H1 (cell line): Measurements from ENCODE around the gene GPC3. TPM values are rescaled to one million over a fixed set of nuclear protein-coding genes. Genes with fewer than 3 reads are reported as not detected.

Source experiments
- CTCF ChIA-PET: fragments of 300-600 bp; sonication (Branson Sonifier 250); formaldehyde crosslinking; loops from one replicate; lab custom pipeline; 2021; ENCODE audit not compliant: partially characterized antibody; lab: Charles Lee
- POLR2A ChIA-PET: fragments of 300-600 bp; sonication (Branson Sonifier 250); formaldehyde crosslinking; loops from one replicate; lab custom pipeline; 2021; ENCODE audit warnings: inconsistent platforms; ENCODE audit not compliant: partially characterized antibody; lab: Charles Lee
- DNase-seq, 2 experiments: peaks; one replicate each; pipeline versions ENCODE4 v3.0.0 to v3.0.0-alpha.2; 2010 to 2022; ENCODE audit warnings: low spot score in 2 of 2, low read depth in 1 of 2, mixed read lengths in 1 of 2
- FAIRE-seq: peaks from 2 replicates; lab custom pipeline; 2011; peaks lifted over from hg19 to GRCh38; lab: Jason Lieb, UNC
- H2AFZ ChIP-seq: 2 replicates; pipeline ENCODE4 v1.8.1; 2012; ENCODE audit warnings: low read length, inconsistent platforms
- H2AK5ac ChIP-seq: 2 replicates; pipeline ENCODE4 v1.6.1; 2013; ENCODE audit warnings: low read depth, low read length
- H2BK120ac ChIP-seq: replicated peaks from 2 replicates; pipeline ENCODE3; 2013; ENCODE audit warnings: low read depth, low read length, inconsistent platforms
- H2BK12ac ChIP-seq: 2 replicates; pipeline ENCODE4 v1.6.1; 2013; ENCODE audit warnings: low read depth, low read length
- H2BK15ac ChIP-seq: 2 replicates; pipeline ENCODE4 v1.6.1; 2013; ENCODE audit warnings: low read length
- H2BK20ac ChIP-seq: 2 replicates; pipeline ENCODE4 v1.6.1; 2013; ENCODE audit warnings: low read length
- H2BK5ac ChIP-seq: 2 replicates; pipeline ENCODE4 v1.6.1; 2013; ENCODE audit warnings: low read depth, low read length
- H3K14ac ChIP-seq: 2 replicates; pipeline ENCODE4 v1.6.1; 2013; ENCODE audit warnings: inconsistent platforms; ENCODE audit not compliant: insufficient read length
- H3K18ac ChIP-seq: 2 replicates; pipeline ENCODE4 v1.6.1; 2013; ENCODE audit warnings: low read length; ENCODE audit errors: extremely low read depth
- H3K23ac ChIP-seq: 2 replicates; pipeline ENCODE4 v1.6.1; 2013; ENCODE audit warnings: inconsistent platforms; ENCODE audit not compliant: insufficient read length
- H3K23me2 ChIP-seq: 2 replicates; pipeline ENCODE4 v1.6.1; 2013; ENCODE audit warnings: low read depth, low read length
- H3K27ac ChIP-seq: 2 replicates; pipeline ENCODE4 v1.6.1; 2011; ENCODE audit warnings: low read depth, low read length, inconsistent platforms
- H3K27me3 ChIP-seq, 4 experiments: replicated peaks in 1 of 4; 1 replicate in 1 of 4; 2 replicates in 3 of 4; pipeline versions ENCODE4 v1.6.1 to v1.8.1; 2011 to 2013; ENCODE audit warnings: low read length in 3 of 4, mild to moderate bottlenecking in 3 of 4, inconsistent platforms in 2 of 4, mixed read lengths in 2 of 4, moderate library complexity in 1 of 4; ENCODE audit not compliant: control insufficient read depth in 3 of 4, insufficient read depth in 3 of 4; ENCODE audit errors: extremely low read depth in 1 of 4
- H3K36me3 ChIP-seq, 4 experiments: 2 replicates each; pipeline versions ENCODE4 v1.6.1 to v1.8.1; 2011 to 2013; ENCODE audit warnings: mild to moderate bottlenecking in 4 of 4, low read length in 3 of 4, moderate library complexity in 2 of 4, control low read depth in 1 of 4, inconsistent platforms in 1 of 4; ENCODE audit not compliant: insufficient read depth in 4 of 4, control insufficient read depth in 2 of 4
- H3K4ac ChIP-seq: replicated peaks from 2 replicates; pipeline ENCODE3; 2013; ENCODE audit warnings: low read length, low read depth, mixed read lengths, inconsistent platforms; ENCODE audit not compliant: insufficient read length
- H3K4me1 ChIP-seq, 4 experiments: replicated peaks in 1 of 4; 1 replicate in 1 of 4; 2 replicates in 3 of 4; pipeline versions ENCODE4 v1.6.1 to v1.8.1; 2011 to 2013; ENCODE audit warnings: low read length in 3 of 4, inconsistent platforms in 2 of 4, mixed read lengths in 1 of 4; ENCODE audit not compliant: insufficient read depth in 4 of 4, control insufficient read depth in 3 of 4
- H3K4me2 ChIP-seq, 2 experiments: 2 replicates each; pipeline versions ENCODE4 v1.6.1 to v1.8.1; 2011 to 2013; ENCODE audit warnings: low read depth in 2 of 2, low read length in 2 of 2, control low read depth in 1 of 2, inconsistent platforms in 1 of 2, mild to moderate bottlenecking in 1 of 2; ENCODE audit not compliant: insufficient read depth in 1 of 2
- H3K4me3 ChIP-seq, 4 experiments: fragments of 200-600, 300-600 bp in 1 of 4; sonication (generic), shearing (Covaris generic), sonication (Bioruptor Twin) in 1 of 4; 2 replicates each; pipeline versions ENCODE4 v1.5.1 to v1.8.1; 2011 to 2016; ENCODE audit warnings: low read length in 4 of 4, low read depth in 3 of 4, control low read depth in 2 of 4, inconsistent platforms in 2 of 4, mild to moderate bottlenecking in 2 of 4, mixed read lengths in 1 of 4, moderate library complexity in 1 of 4; ENCODE audit not compliant: insufficient read depth in 2 of 4; ENCODE audit errors: extremely low read depth in 1 of 4
- H3K56ac ChIP-seq: replicated peaks from 2 replicates; pipeline ENCODE3; 2013; ENCODE audit warnings: low read depth, mild to moderate bottlenecking, mixed read lengths, low read length, inconsistent platforms; ENCODE audit not compliant: insufficient read length
- H3K79me1 ChIP-seq: 2 replicates; pipeline ENCODE4 v1.6.1; 2013; ENCODE audit warnings: low read depth, low read length, control low read depth
- H3K79me2 ChIP-seq, 2 experiments: 2 replicates each; pipeline versions ENCODE4 v1.6.1 to v1.8.1; 2012 to 2013; ENCODE audit warnings: low read length in 2 of 2, mild to moderate bottlenecking in 2 of 2, inconsistent platforms in 1 of 2; ENCODE audit not compliant: insufficient read depth in 2 of 2, control insufficient read depth in 1 of 2
- H3K9ac ChIP-seq, 4 experiments: replicated peaks in 1 of 4; 1 replicate in 1 of 4; 2 replicates in 3 of 4; pipeline versions ENCODE4 v1.6.1 to v1.8.1; 2011 to 2013; ENCODE audit warnings: low read depth in 3 of 4, low read length in 3 of 4, control low read depth in 2 of 4, mild to moderate bottlenecking in 2 of 4, moderate library complexity in 2 of 4, inconsistent platforms in 1 of 4; ENCODE audit errors: extremely low read depth in 1 of 4
- H3K9me3 ChIP-seq, 2 experiments: 2 replicates each; pipeline versions ENCODE4 v1.6.1 to v1.8.1; 2012 to 2013; ENCODE audit warnings: mild to moderate bottlenecking in 2 of 2, moderate library complexity in 2 of 2, control low read depth in 1 of 2, inconsistent platforms in 1 of 2, low read depth in 1 of 2, low read length in 1 of 2, mixed read lengths in 1 of 2; ENCODE audit not compliant: insufficient read depth in 2 of 2
- H4K20me1 ChIP-seq, 2 experiments: replicated peaks in 1 of 2; 2 replicates each; pipeline versions ENCODE3 to v1.8.1; 2011 to 2013; ENCODE audit warnings: inconsistent platforms in 2 of 2, low read length in 2 of 2, mild to moderate bottlenecking in 1 of 2; ENCODE audit not compliant: insufficient read depth in 2 of 2, control insufficient read depth in 1 of 2
- H4K5ac ChIP-seq: 2 replicates; pipeline ENCODE4 v1.6.1; 2013; ENCODE audit warnings: low read length, low read depth, mixed read lengths, inconsistent platforms; ENCODE audit not compliant: insufficient read length
- H4K8ac ChIP-seq: 2 replicates; pipeline ENCODE4 v1.8.0; 2013; ENCODE audit warnings: mild to moderate bottlenecking, moderate library complexity, low read length, inconsistent platforms; ENCODE audit not compliant: insufficient read depth; ENCODE audit errors: extremely low read depth
- H4K91ac ChIP-seq: replicated peaks from 2 replicates; pipeline ENCODE3; 2013; ENCODE audit warnings: low read length, mixed read lengths, inconsistent platforms; ENCODE audit not compliant: insufficient read length
- BACH1 ChIP-seq: IDR thresholded peaks from 2 replicates; pipeline ENCODE4 v1.6.1; 2012; ENCODE audit warnings: low read length, improper control_type of control experiment
- CHD1 ChIP-seq: IDR thresholded peaks from 2 replicates; pipeline ENCODE4 v1.6.1; 2012; ENCODE audit warnings: low read depth, low read length, improper control_type of control experiment
- SP1 ChIP-seq: IDR thresholded peaks from 2 replicates; pipeline ENCODE4 v1.6.1; 2011; ENCODE audit warnings: low read depth, low read length
- TAF1 ChIP-seq: IDR thresholded peaks from 2 replicates; pipeline ENCODE4 v1.6.1; 2011; ENCODE audit warnings: mild to moderate bottlenecking, low read depth, low read length
- TAF7 ChIP-seq: optimal IDR thresholded peaks from 2 replicates; pipeline ENCODE3; 2011; ENCODE audit warnings: low read depth, mild to moderate bottlenecking, inconsistent platforms, low read length, moderate library complexity, borderline replicate concordance
- TCF12 ChIP-seq: IDR thresholded peaks from 2 replicates; pipeline ENCODE4 v1.6.1; 2011; ENCODE audit warnings: low read depth, mild to moderate bottlenecking, low read length
- ZNF274 ChIP-seq: IDR thresholded peaks from 2 replicates; pipeline ENCODE4 v1.7.0; 2012; ENCODE audit warnings: low read length, borderline replicate concordance; ENCODE audit errors: extremely low read depth
- WGBS, 2 experiments: shearing (Covaris generic) in 1 of 2; methylation state at CpG; one replicate each; pipeline versions ENCODE4 v1.1.6 to v1.1.7; 2013 to 2015; ENCODE audit warnings: low lambda C conversion rate in 2 of 2, mixed read lengths in 2 of 2, inconsistent platforms in 1 of 2, low coverage in 1 of 2, missing lambda C conversion rate in 1 of 2; ENCODE audit not compliant: insufficient replicate concordance in 2 of 2, insufficient coverage in 1 of 2, insufficient read length in 1 of 2; ENCODE audit errors: extremely low coverage in 1 of 2, missing lambda C conversion rate in 1 of 2; 5-methylcytosine and 5-hydroxymethylcytosine counted together
- polyA plus RNA-seq, 7 experiments: library from polyadenylated mRNA; depleted of rRNA in 3 of 7; stranded (reverse) in 5 of 7; unstranded in 2 of 7; fragments of >200 nt in 5 of 7; fragments of 200-250 nt in 2 of 7; gene quantifications; 1 replicate in 5 of 7; 2 replicates in 1 of 7; 4 replicates in 1 of 7; pipeline versions ENCODE4 v1.2.1 to v1.2.3, GENCODE V29; 2011 to 2013; ENCODE audit warnings: missing spikeins in 2 of 7, mixed read lengths in 2 of 7
- total RNA-seq: library from RNA; stranded (reverse); fragmentation: NEBNext Ultra II Directional; extraction: Animal tissue kit (Norgen Biotek cat#: 25700); gene quantifications from 2 replicates; pipeline ENCODE4 v1.2.1, GENCODE V29; 2021
- TF ChIP-seq, protein P1 (sequence below): IDR thresholded peaks from 2 replicates; pipeline ENCODE4 v1.6.1; 2012; ENCODE audit warnings: inconsistent platforms

Gene GPC3
- total and polyA plus RNA-seq, 2 of the 8 experiments (the other 6 are each of a cell fraction or from before 2014, with no cell fraction given): 64.8 to 71.9 TPM

DNA sequence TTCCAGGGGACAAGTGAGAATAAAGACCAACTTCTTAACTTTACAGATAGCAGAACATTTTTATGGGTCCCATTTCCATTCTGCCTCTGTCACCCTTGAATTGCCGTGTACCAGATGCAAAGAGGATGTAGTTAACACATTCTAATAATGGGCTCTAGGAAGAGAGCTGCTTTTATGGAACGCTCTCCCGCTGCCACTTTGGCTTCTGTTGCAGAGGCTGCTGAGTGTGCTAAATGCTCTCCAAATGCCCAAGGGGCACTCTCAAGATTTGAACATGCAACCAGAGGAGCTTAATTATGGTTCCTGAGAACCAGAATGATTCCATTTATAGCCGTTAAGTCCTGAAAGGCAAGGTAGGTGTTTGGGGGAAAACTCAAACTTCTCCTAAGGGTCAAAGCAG lies 28.1 kb upstream of the GPC3 start:
- H3K79me2 ChIP-seq: no peaks in the 10 kb centered on the region
- H4K20me1 ChIP-seq: no peaks in the 10 kb centered on the region
- H2AK5ac ChIP-seq: no peak overlapping the region
- no peak overlapping the region for H2BK5ac ChIP-seq
- H3K56ac ChIP-seq: no peak overlapping the region
- H4K5ac ChIP-seq: no peak overlapping the region
- no peak overlapping the region for H3K27ac ChIP-seq
- WGBS, 2 experiments: 92% methylated on average over 2 of the region's 4 CpGs; no CpG with 5 or more reads in 1 of the 2 experiments
- no peak overlapping the region for H4K8ac ChIP-seq
- no peak overlapping the region for H2BK15ac ChIP-seq
- CTCF ChIA-PET: interaction anchor here (1.0 to 1.3 kb wide), 2 partner anchors 13 to 174 kb away, joined by 3 to 4 read pairs; no protein-coding TSS in a partner anchor
- no peak overlapping the region for H3K18ac ChIP-seq
- H2BK120ac ChIP-seq: no peak overlapping the region
- no peak overlapping the region for H3K4me2 ChIP-seq
- H2BK20ac ChIP-seq: no peak overlapping the region
- no peak overlapping the region for H3K4me3 ChIP-seq
- H3K4ac ChIP-seq: no peak overlapping the region
- H2BK12ac ChIP-seq: no peak overlapping the region
- no peaks in the 10 kb centered on the region for H3K27me3 ChIP-seq
- H3K9me3 ChIP-seq: no peaks in the 10 kb centered on the region
- FAIRE-seq: no peak
- no peaks in the 10 kb centered on the region; a peak in 1 of 7 replicates for H3K4me1 ChIP-seq
- no peaks in the 10 kb centered on the region for H3K23me2 ChIP-seq
- no peak overlapping the region for H3K9ac ChIP-seq
- H4K91ac ChIP-seq: no peak overlapping the region
- H2AFZ ChIP-seq: no peak overlapping the region
- DNase-seq: no peak
- no peaks in the 10 kb centered on the region for H3K36me3 ChIP-seq
- POLR2A ChIA-PET: no interaction called here
- no peak overlapping the region for H3K14ac ChIP-seq
- TF ChIP-seq, protein P1, sequence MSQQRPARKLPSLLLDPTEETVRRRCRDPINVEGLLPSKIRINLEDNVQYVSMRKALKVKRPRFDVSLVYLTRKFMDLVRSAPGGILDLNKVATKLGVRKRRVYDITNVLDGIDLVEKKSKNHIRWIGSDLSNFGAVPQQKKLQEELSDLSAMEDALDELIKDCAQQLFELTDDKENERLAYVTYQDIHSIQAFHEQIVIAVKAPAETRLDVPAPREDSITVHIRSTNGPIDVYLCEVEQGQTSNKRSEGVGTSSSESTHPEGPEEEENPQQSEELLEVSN: no peak
- TF ChIP-seq TCF12: no peak
- TF ChIP-seq TAF7: no peak
- no peak for TF ChIP-seq CHD1
- no peak for TF ChIP-seq SP1
- no peak for TF ChIP-seq BACH1
- TF ChIP-seq TAF1: no peak
- no peak for TF ChIP-seq ZNF274
- no peaks in the 10 kb centered on the region for H3K79me1 ChIP-seq
- no peak overlapping the region for H3K23ac ChIP-seq
